NCI-H1105 (cell line): Measurements from ENCODE around the gene IER5L.
A peak's percentile ranks its signal among the peaks of the same experiment; 100 is the strongest.
"Not testable (repeated sequence)": the region's sequence is repeated elsewhere in the genome, so short reads cannot be mapped to it uniquely, and the experiment has no call there.

Experiments used
- DNase-seq: peaks from one replicate; lab custom pipeline; 2025; lab: John Stamatoyannopoulos, UW

The IER5L gene

DNA sequence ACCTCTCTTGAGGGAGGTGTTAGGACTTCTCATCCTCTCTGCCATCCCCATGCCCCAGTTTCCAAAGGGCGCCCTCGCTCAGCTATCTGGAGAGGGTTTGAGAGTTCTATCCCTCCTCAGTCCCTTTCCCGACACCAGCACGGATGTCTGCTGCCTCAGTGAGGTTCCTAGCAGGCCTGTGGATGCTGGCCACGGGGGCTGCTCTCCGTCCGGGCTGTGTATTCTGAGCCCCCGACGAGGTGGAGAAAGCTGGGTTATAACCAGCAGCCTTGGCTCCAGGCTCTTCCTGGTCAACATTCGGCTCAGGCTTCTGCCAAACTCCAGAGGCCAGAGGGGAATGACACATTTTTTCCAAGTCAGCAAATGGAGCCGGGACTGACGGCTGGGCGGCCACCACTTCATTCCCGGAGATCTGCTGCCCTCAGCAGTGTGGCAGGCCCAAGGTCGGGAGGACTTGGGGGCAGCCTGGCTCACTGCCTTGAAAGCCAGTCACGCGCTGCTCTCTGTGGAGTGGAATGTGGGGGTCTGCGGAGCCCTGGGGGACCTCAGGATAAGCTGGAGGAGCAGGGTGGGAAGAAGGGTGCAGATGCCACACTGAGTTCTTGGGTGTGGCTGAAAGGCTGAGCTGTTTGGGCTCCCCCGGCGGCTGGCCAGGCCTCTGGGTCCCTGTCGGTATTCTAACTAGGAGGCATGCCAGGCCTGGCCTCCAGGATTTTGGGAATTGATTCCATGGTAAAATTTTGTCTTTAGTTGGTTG is 39.4 kb downstream of the IER5L start:
- DNase-seq = no peak

GRCh38 chr9:129138144-129138462 is 40.0 kb downstream of the IER5L start:
- DNase-seq = no peak

GRCh38 chr9:129137292-129138143 is 40.5 kb downstream of the IER5L start:
- no peak for DNase-seq

DNA sequence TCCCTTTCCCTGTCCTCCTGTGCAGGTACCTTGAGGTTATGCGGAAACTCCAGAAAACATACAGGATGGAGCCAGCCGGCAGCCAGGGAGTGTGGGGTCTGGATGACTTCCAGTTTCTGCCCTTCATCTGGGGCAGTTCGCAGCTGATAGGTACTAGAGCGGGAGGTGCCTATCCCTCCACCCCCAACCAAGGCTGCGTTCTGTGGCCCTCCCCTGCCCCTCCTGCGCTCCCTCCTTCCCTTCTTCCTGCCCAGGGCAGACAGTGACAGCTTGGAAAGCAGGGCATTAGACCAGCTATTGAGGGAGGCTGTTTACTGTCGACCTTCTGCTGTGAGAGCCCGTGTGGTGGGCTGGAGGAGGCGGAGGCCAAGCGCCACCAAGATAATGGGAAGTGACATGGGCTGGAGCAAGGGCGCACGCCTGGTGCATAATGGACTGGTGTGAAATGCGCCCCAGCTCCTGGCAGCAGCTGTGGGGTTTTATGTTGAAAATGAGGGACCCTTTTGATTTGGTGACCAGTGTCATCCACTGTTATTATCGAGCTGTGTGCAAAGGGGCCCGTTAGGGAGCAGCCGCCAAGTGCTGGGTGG is 41.5 kb downstream of the IER5L start:
- no peak for DNase-seq

DNA sequence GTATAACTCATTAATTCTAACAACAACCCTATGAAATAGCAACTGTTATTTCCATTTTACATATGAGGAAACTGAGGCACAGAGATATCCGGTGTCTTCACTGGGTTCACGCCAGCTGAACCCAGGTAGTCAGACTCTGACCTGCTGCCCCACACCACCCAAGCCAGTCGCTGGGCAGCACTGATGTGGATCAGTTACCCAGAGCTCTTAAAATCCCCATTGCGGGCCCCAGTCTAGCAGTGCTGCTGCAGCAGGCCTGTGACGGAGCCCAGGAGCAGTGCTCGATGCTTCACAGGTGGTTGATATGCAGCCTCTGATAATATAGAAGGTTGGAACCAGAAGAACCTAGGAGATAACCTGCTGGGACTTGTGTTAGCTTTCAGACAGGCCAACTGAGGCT is 42.6 kb downstream of the IER5L start:
- DNase-seq = no peak

DNA sequence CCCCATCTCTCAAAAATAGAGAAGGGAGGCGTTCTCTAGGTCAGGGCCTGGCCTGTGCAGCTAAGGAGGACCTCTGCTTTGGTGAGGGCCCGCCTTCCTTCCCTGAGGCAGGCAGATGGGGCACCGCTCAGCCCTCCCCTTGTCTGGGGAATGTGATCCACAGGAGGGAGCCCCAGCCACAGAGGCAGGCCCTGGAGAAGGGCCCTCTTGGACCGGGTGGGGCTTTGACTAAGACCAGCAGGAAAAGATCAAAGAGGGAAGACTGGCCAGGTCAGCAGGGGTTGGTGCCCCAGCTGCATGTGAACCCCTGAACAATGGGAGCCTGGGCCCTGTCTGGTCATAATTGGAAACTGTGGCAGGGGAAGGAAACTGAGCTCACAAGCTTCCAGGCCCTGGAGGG is 45.0 kb downstream of the IER5L start:
- no peak for DNase-seq

- DNase-seq = peak; percentile 55
Observed at GRCh38 chr9:129131300-129132145, 46.5 kb downstream of the IER5L start.

GRCh38 chr9:129130791-129131190 is 47.3 kb downstream of the IER5L start:
- DNase-seq = no peak

DNA sequence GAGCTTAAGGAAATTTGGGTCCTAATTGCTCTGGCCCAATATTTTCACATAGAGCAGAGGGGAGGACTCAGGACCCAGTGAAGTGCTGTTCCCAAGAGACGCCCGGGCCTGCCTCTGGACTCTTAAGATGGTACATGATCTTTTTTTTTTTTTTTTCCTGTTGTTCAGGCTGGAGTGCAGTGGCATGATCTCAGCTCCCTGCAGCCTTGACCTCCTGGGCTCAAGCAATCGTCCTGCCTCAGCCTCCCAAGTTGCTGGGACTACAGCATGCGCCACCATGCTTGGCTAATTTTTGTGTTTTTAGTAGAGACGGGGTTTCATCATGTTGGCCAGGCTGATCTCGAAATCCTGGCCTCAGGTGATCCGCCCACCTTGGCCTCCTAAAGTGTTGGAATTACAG is 47.8 kb downstream of the IER5L start:
- DNase-seq = not testable (repeated sequence)

- DNase-seq = no peak
Observed at GRCh38 chr9:129128689-129129088, 49.4 kb downstream of the IER5L start.

- DNase-seq = no peak
Observed at GRCh38 chr9:129126749-129127618, 51.1 kb downstream of the IER5L start.
